Endothelial cell of umbilical vein (primary cell): Measurements from ENCODE around the gene BLOC1S6. TPM values are rescaled to one million over a fixed set of nuclear protein-coding genes. Genes with fewer than 3 reads are reported as not detected.

Source experiments
- BruUV-seq: library from RNA; stranded (reverse); fragments of 400-500 nt; replicated peaks from 2 replicates; lab custom pipeline; 2021; lab: Mats Ljungman, UMichigan
- CTCF ChIA-PET: fragments of 300-600, 350-600 bp; sonication (Branson Sonifier 250); formaldehyde crosslinking; loops from one replicate; lab custom pipeline; 2021; ENCODE audit warnings: antibody characterized with exemption, inconsistent platforms; lab: Charles Lee
- POLR2A ChIA-PET: fragments of 300-600, 350-600 bp; sonication (Branson Sonifier 250); formaldehyde crosslinking; loops from one replicate; lab custom pipeline; 2021; ENCODE audit warnings: antibody characterized with exemption, inconsistent platforms; lab: Charles Lee
- DNase-seq: peaks from one replicate; pipeline ENCODE4 v3.0.0-alpha.2; 2011; ENCODE audit warnings: low read depth, low spot score
- FAIRE-seq: peaks from 2 replicates; lab custom pipeline; 2011; peaks lifted over from hg19 to GRCh38; lab: Jason Lieb, UNC
- H2AFZ ChIP-seq: 2 replicates; pipeline ENCODE4 v1.6.0; 2012; ENCODE audit warnings: low read depth, low read length, control low read depth, inconsistent platforms
- H3K27ac ChIP-seq: 2 replicates; pipeline ENCODE4 v1.5.1; 2011; ENCODE audit warnings: low read depth, mild to moderate bottlenecking, control low read depth, low read length, moderate library complexity; ENCODE audit not compliant: insufficient read depth
- H3K27me3 ChIP-seq, 2 experiments: 2 replicates each; pipeline versions ENCODE4 v1.6.0 to v1.6.1; 2011; ENCODE audit warnings: low read length in 2 of 2, mixed read lengths in 1 of 2; ENCODE audit not compliant: control insufficient read depth in 2 of 2, insufficient read depth in 2 of 2
- H3K36me3 ChIP-seq, 2 experiments: 2 replicates in 1 of 2; 3 replicates in 1 of 2; pipeline ENCODE4 v1.5.1; 2011; ENCODE audit warnings: low read length in 2 of 2, mild to moderate bottlenecking in 1 of 2, moderate library complexity in 1 of 2; ENCODE audit not compliant: control insufficient read depth in 2 of 2, insufficient read depth in 2 of 2; ENCODE audit errors: extremely low read depth in 1 of 2
- H3K4me1 ChIP-seq: 3 replicates; pipeline ENCODE4 v1.5.1; 2011; ENCODE audit warnings: mild to moderate bottlenecking, low read length; ENCODE audit not compliant: control insufficient read depth, insufficient read depth; ENCODE audit errors: extremely low read depth
- H3K4me2 ChIP-seq: 2 replicates; pipeline ENCODE4 v1.6.1; 2011; ENCODE audit warnings: low read length, control low read depth, mixed read lengths; ENCODE audit not compliant: insufficient read depth
- H3K4me3 ChIP-seq, 3 experiments: fragments of 200-600 bp in 1 of 3; sonication (generic), shearing (Covaris generic) in 1 of 3; replicated peaks in 1 of 3; 2 replicates each; pipeline ENCODE4 v1.5.1; 2011 to 2016; ENCODE audit warnings: control low read depth in 3 of 3, low read length in 3 of 3, mild to moderate bottlenecking in 2 of 3, inconsistent platforms in 1 of 3, low read depth in 1 of 3, moderate library complexity in 1 of 3; ENCODE audit not compliant: insufficient read depth in 1 of 3
- H3K79me2 ChIP-seq: 2 replicates; pipeline ENCODE4 v1.6.0; 2012; ENCODE audit warnings: low read length, inconsistent platforms; ENCODE audit not compliant: control insufficient read depth, insufficient read depth
- H3K9ac ChIP-seq: replicated peaks from 2 replicates; pipeline ENCODE3; 2011; ENCODE audit warnings: low read length, control low read depth; ENCODE audit not compliant: insufficient read depth; ENCODE audit errors: extremely low read depth
- H3K9me1 ChIP-seq: replicated peaks from 3 replicates; pipeline ENCODE4 v1.6.0; 2011; ENCODE audit warnings: mild to moderate bottlenecking, low read length; ENCODE audit not compliant: control insufficient read depth, insufficient read depth; ENCODE audit errors: extremely low read depth
- H3K9me3 ChIP-seq: replicated peaks from 2 replicates; pipeline ENCODE4 v1.5.1; 2012; ENCODE audit warnings: low read length, inconsistent platforms; ENCODE audit not compliant: control insufficient read depth, insufficient read depth
- H4K20me1 ChIP-seq: replicated peaks from 2 replicates; pipeline ENCODE3; 2011; ENCODE audit warnings: mild to moderate bottlenecking, low read length; ENCODE audit not compliant: control insufficient read depth, insufficient read depth; ENCODE audit errors: extremely low read depth
- CTCF ChIP-seq, 2 donors: IDR thresholded peaks; 1 replicate in 1 of 2; 2 replicates in 1 of 2; pipeline ENCODE4 v1.5.1; 2011; ENCODE audit warnings: low read length in 2 of 2, mild to moderate bottlenecking in 2 of 2, moderate library complexity in 2 of 2, control low read depth in 1 of 2, inconsistent platforms in 1 of 2, low read depth in 1 of 2; ENCODE audit not compliant: insufficient read depth in 1 of 2; ENCODE audit errors: extremely low read depth in 1 of 2
- EZH2 ChIP-seq: IDR thresholded peaks from 2 replicates; pipeline ENCODE4 v1.6.1; 2012; ENCODE audit warnings: borderline replicate concordance, low read depth, mild to moderate bottlenecking, moderate library complexity, low read length, inconsistent platforms; ENCODE audit not compliant: severe bottlenecking
- FOS ChIP-seq: IDR thresholded peaks from 2 replicates; pipeline ENCODE4 v1.6.1; 2011; ENCODE audit warnings: mild to moderate bottlenecking, low read length, moderate library complexity, borderline replicate concordance; ENCODE audit not compliant: insufficient read depth
- GATA2 ChIP-seq: IDR thresholded peaks from 2 replicates; pipeline ENCODE4 v1.7.0; 2011; ENCODE audit warnings: low read depth, mild to moderate bottlenecking, moderate library complexity, mixed read lengths, low read length; ENCODE audit not compliant: insufficient read length, insufficient read depth
- JUN ChIP-seq: IDR thresholded peaks from 2 replicates; pipeline ENCODE4 v1.6.1; 2011; ENCODE audit warnings: borderline replicate concordance, low read depth; ENCODE audit not compliant: insufficient read length, insufficient read depth
- MYC ChIP-seq: IDR thresholded peaks from one replicate; pipeline ENCODE4 v1.6.1; 2011; ENCODE audit warnings: mild to moderate bottlenecking, low read depth, low read length
- POLR2A ChIP-seq: IDR thresholded peaks from 2 replicates; pipeline ENCODE4 v1.6.1; 2012; ENCODE audit warnings: low read depth, mild to moderate bottlenecking, control low read depth, low read length
- POLR2AphosphoS5 ChIP-seq: IDR thresholded peaks from 2 replicates; pipeline ENCODE4 v1.6.1; 2012; ENCODE audit warnings: low read depth, mild to moderate bottlenecking, control low read depth, low read length, moderate library complexity; ENCODE audit not compliant: insufficient read depth
- dilution Hi-C: fragments of 300-500 bp; cut with MboI; formaldehyde crosslinking; loops from one replicate; pipeline ENCODE4 v1.15.0; 2019; ENCODE audit warnings: low sequenced_read_pairs; ENCODE audit not compliant: extremely low pct_ligation_motif_present
- intact Hi-C: fragments of 100-400 bp; cut with micrococcal nuclease; formaldehyde crosslinking; loops from one replicate; pipeline ENCODE4 v1.10.0; 2022
- polyA plus RNA-seq, 4 experiments: library from polyadenylated mRNA; depleted of rRNA in 3 of 4; stranded (reverse) in 3 of 4; unstranded in 1 of 4; fragments of >200 nt; gene quantifications; 2 replicates each; pipeline versions ENCODE4 v1.2.1 to v1.2.3, GENCODE V29; 2011 to 2012; ENCODE audit warnings: missing spikeins in 1 of 4
- total RNA-seq: library from RNA; stranded (reverse); gene quantifications from 2 replicates; pipeline ENCODE4 v1.2.3, GENCODE V29; 2021
- TF ChIP-seq, protein P1 (sequence below): IDR thresholded peaks from 2 replicates; pipeline ENCODE4 v1.6.1; 2011; ENCODE audit not compliant: insufficient read depth, insufficient read length

Gene BLOC1S6
- total and polyA plus RNA-seq, 2 donors (not counting 3 experiments of a cell fraction or from before 2014, with no cell fraction given), result 8.2 to 39.2 TPM

- intact Hi-C loops (no loop called here), dilution Hi-C loops (no loop called here)
- peaks cover 39% of the 10 kb centered on the region for H3K79me2 ChIP-seq
- no peaks in the 10 kb centered on the region for H3K9me3 ChIP-seq
- H3K4me1 ChIP-seq, result peaks cover 8% of the 10 kb centered on the region
- H2AFZ ChIP-seq, result no peak overlapping the region
- no peaks in the 10 kb centered on the region for H4K20me1 ChIP-seq
- H3K9me1 ChIP-seq, result no peaks in the 10 kb centered on the region
- BruUV-seq, result no TSS peak
- ChIA-PET CTCF (interaction anchor here (0.7 to 2.7 kb wide), 3 partner anchors 16 to 35 kb away, joined by 3 to 17 read pairs (median 5); no protein-coding TSS in a partner anchor), POLR2A (no interaction called here)
- H3K27ac ChIP-seq, result no peak overlapping the region
- no peak overlapping the region for H3K4me2 ChIP-seq
- no peak overlapping the region for H3K9ac ChIP-seq
- no peak for DNase-seq
- H3K36me3 ChIP-seq, result no peaks in the 10 kb centered on the region
- TF ChIP-seq MYC (no peak), JUN (no peak), CTCF (IDR thresholded peaks at IDR 0.05; ENCODE audit: extremely low read depth in 1 of 2, insufficient read depth in 1 of 2, low read depth in 1 of 2, low read length in 2 of 2) (no peak), EZH2 (no peak), POLR2A (no peak), FOS (no peak), POLR2AphosphoS5 (no peak), GATA2 (no peak)
- TF ChIP-seq, protein P1, sequence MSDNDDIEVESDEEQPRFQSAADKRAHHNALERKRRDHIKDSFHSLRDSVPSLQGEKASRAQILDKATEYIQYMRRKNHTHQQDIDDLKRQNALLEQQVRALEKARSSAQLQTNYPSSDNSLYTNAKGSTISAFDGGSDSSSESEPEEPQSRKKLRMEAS, result no peak
- no peak overlapping the region for H3K4me3 ChIP-seq
- no peaks in the 10 kb centered on the region for H3K27me3 ChIP-seq
- no peak for FAIRE-seq
Measured at GRCh38 chr15:45594835-45595530, 7.8 kb downstream of the BLOC1S6 start.
